HG03045 (cell line): ENCODE data around the gene FAM200A.
A peak's percentile ranks its signal among the peaks of the same experiment; 100 is the strongest.
"Not testable (repeated sequence)": the region's sequence is repeated elsewhere in the genome, so short reads cannot be mapped to it uniquely, and the experiment has no call there.

ENCODE experiments used
- ATAC-seq: cut with Tn5 transposase; IDR thresholded peaks from one replicate; pipeline ENCODE4 v1.9.1; 2021; ENCODE audit warnings: mild to moderate bottlenecking, moderate library complexity; ENCODE audit not compliant: unreplicated experiment

Gene FAM200A

GRCh38 chr7:99551767-99552463, at the start of gene FAM200A:
FAM200A (minus strand) TSS chr7:99552114; CDS start chr7:99548407, 3,707 bp downstream.
- ATAC-seq, result peak; percentile 91

DNA sequence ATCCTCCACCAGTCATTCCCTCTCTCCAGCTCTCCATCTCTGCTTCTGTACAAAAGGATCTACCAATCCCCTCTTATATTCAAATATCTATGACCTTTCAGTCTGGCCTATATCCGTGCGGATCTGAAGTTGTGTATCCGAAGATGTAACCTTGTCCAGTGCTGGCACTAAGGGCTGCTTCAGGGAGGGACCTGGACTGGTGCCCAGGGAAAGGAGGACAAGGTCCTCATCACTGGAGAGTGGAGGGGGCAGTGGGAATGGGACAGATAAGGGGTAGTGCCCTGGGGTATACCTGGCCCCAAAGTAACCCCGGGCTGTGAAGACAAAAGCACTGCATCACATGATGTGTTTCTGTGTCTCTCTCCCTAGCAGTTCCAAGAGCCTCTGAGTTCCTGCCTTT, 47.9 kb upstream of the FAM200A start:
- no peak for ATAC-seq

GRCh38 chr7:99597762-99598501, 46.0 kb upstream of the FAM200A start, which contains the start of gene TMEM225B:
TMEM225B (plus strand) TSS chr7:99598267; CDS start chr7:99604389, 6,122 bp downstream.
- ATAC-seq, result no peak

DNA sequence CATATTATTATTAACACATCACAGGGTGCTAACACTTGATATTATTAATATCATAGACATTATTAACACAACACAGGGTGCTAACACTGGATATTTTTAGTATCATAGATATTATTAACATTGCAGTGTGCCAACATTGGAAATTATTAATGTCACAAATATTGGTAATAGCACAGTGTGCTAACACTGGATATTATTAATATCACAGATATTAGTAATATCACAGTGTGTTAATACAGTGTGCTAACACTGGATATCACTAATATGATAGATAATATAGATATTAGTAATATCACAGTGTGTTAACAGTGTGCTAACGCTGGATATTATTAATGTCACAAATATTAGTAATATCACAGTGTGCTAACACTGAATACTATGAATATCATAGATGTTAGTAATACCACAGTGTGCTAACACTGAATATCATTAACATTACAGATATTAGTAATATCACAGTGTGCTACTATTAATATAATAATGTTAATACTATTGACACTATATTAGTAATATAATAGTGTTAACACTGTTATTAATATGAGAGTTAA, 44.6 kb upstream of the FAM200A start:
- ATAC-seq, result no peak

DNA sequence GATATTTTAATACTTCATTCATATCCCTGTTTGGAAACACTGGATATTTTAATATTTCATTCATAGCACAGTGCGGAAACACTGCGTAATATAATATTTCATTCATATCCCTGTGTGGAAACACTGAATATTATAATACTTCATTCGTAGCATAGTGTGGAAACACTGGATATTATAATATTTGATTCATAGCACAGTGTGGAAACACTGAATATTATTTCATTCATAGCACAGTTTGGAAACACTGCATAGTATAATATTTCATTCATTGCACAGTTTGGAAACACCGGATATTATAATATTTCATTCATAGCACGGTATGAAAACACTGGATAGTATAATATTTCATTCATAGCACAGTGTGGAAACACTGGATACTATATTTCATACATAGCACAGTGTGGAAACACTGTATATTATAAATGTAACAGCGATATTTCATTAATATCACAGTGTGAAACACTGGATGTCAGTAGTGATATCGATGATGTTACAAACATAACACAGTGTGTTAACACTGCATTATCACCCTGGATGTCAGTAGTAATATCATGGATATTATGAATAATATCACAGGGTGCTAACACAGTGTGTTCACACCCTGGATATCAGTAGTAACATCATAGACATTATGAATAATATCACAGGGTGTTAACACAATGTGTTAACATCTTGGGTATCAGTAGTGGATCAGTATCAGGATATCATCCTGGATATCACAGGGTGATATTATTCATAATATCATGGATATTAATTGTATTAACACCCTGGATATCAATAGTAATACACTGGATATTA, 43.2 kb upstream of the FAM200A start:
- ATAC-seq, result no peak

DNA sequence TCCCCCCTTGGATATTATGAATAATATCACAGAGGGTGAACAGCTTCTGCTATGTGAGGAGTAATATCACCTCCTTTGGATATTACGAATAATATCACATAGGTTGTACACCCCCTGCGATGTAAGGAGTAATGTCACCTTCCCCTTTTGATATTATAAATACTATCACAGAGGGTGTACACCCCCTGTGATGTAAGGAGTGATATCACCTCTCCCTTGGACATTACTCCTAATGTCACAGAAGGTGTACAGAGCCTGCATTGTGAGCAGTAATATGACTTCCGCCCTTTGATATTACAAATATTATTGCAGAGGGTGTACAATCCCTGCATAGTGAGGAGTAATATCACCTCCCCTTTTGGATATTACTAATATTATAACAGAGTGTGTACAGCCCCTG, 37.0 kb upstream of the FAM200A start:
- ATAC-seq, result no peak

- not testable (repeated sequence) for ATAC-seq
Observed at GRCh38 chr7:99580778-99581332, 28.9 kb upstream of the FAM200A start.

- ATAC-seq, result no peak
Observed at GRCh38 chr7:99579956-99580777, 28.3 kb upstream of the FAM200A start.

GRCh38 chr7:99579281-99579955, 27.5 kb upstream of the FAM200A start:
- no peak for ATAC-seq

- no peak for ATAC-seq
Observed at GRCh38 chr7:99576251-99576650, 24.3 kb upstream of the FAM200A start.

- ATAC-seq, result no peak
Observed at GRCh38 chr7:99573257-99573656, 21.3 kb upstream of the FAM200A start.

DNA sequence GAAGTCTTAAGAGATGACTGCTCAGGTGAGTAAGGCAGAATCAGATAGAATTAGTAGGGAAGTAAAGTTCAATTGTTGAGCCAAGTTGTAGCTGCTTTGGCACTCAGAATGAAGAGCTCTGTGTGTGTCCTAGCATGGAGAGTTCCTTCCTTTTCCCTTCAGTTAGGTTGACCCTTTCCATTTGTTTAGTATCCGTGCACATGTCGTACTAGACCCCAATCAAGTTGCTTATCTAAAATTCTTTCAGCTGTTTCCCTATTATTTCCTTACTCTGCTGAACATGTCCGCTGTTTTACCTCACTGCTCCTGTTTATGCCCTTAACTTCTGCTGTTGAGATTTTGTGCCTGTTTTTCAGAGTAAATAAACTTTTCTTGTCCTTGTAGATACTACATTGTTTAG, 19.9 kb upstream of the FAM200A start:
- ATAC-seq, result no peak

DNA sequence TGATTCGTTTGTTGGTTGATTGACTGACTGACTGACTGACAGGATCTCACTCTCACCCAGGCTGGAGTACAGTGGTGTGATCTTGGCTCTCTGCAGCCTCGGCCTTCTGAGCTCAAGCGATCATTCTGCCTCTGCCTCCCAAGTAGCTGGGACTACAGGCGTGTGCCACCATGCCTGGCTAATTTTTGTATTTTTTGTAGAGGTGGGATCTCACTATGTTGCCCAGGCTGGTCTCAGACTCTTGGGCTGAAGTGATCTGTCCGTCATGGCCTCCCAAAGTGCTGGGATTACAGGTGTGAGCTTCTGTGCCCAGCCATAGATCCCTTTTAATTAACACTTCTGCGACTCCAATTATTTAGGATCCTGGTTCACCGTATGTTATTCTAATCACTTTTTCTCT, 16.9 kb upstream of the FAM200A start:
- ATAC-seq, result not testable (repeated sequence)

GRCh38 chr7:99563650-99564049, 11.7 kb upstream of the FAM200A start:
- no peak for ATAC-seq

- ATAC-seq, result no peak
Observed at GRCh38 chr7:99562832-99563231, 10.9 kb upstream of the FAM200A start.

DNA sequence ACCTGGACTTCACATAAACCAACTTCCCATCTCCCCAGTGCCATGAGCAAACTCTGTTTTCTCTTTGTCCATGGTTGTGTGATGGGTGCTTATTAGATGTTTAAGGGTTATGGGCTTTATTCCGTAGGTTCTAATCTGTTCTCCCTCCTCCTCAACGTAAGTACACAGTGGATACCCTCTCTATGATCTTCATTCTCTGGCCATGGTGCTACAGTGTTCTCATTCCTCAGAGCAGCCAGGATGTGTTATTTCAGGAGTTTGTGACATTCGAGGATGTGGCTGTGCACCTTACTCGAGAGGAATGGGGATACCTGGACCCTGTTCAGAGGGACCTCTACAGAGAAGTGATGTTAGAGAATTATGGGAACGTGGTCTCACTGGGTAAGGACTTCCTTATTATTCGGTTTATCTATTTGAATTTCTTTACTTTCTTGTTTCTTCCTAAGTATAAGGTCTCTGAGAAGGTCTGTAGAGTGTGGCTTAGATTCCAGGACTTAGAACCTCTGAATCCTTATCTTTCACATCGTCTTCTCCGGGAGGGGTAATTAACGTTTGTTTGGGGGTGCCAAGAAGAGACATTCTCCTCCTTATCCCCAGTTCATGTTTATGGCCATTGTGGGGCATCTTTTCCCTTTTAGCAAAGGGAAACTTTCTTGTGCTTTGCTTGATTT, 10.3 kb upstream of the FAM200A start:
- no peak for ATAC-seq

DNA sequence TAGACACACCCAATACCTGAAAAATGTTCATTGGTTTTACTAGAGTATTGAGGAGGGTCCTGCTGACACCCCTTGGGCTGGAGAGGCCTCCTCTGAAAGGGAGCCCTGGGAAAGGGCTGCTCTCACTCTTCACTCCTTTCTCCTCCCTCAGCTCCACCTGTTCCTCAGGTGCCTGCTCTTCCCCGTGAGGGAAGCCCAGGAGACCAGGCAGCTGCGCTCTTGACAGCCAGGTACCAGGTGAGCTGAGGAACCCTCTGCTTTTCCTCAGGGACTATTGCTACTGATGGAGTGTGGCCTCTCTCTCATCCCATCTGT, 9.8 kb upstream of the FAM200A start:
- ATAC-seq, result no peak

DNA sequence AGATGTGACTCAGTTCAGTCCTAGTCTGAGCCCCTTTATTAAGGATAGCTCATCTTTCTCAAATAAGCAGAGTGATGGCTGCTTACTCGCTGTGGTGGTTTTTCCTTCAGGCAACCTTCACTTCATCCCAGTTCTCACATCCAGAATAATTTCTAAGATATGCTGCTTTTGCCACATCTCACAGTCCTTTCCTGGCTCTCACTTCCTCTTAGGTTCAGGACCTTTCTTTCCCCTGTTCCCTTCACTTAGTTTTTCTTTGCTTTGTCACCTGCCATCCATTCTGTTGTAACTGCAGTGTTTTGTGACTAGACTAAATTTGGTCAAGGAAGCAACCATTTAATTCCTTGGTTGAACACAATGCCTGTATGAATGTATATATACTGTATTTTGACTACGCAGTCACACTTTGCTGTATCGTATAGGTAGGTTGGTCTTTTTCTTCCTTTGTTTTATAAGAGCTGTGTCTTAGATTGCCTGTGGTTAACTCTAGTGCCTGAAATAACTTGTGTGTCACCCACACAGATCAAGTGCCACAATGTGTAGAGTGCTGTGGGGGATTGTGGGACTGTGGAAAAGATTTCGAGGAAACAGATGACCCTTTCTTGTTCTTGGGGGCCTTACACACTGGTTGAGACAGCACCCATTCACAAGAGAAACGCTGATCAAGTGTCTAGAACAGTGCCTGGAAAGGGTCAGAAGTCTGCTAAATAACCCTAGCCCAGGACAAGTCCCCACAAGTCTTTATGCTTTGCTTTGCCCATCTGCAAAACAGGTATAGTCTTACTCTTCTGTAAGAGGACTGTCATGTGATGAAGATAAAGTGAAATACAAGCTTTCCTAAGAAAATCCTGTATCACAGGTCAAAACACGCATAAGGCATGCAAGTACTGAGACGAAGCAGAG, 9.2 kb upstream of the FAM200A start:
- no peak for ATAC-seq
